Activated T-cell treated with anti-CD3 and anti-CD28 coated beads, Interleukin-2, amount 50 U/mL, for 72 hours (primary cell): ENCODE measurements around the gene TBC1D10A. TPM values are rescaled to one million over a fixed set of nuclear protein-coding genes. Genes with fewer than 3 reads are reported as not detected.
A peak's percentile ranks its signal among the peaks of the same experiment; 100 is the strongest.

Experiments
- ATAC-seq, 2 donors: fragments of 150-1000 bp; cut with Tn5 transposase; replicated peaks in 1 of 2; 2 replicates each; pipeline ENCODE4 v1.10.0; 2021; ENCODE audit warnings: moderate library complexity in 2 of 2, mild to moderate bottlenecking in 1 of 2
- DNase-seq, 2 donors: peaks; one replicate each; pipeline ENCODE4 v3.0.0; 2021 to 2022; ENCODE audit warnings: mixed read lengths in 1 of 2
- H3K27ac Mint-ChIP-seq: one replicate; pipeline ENCODE4 v1.8.0; 2022; ENCODE audit warnings: mild to moderate bottlenecking, moderate library complexity, mixed read lengths
- H3K27me3 Mint-ChIP-seq: one replicate; pipeline ENCODE4 v1.8.0; 2022; ENCODE audit warnings: low read depth, mixed read lengths
- H3K36me3 Mint-ChIP-seq, 2 donors: one replicate each; pipeline ENCODE4 v1.8.0; 2022; ENCODE audit warnings: mixed read lengths in 2 of 2, mild to moderate bottlenecking in 1 of 2; ENCODE audit not compliant: insufficient read depth in 2 of 2
- H3K4me1 Mint-ChIP-seq: one replicate; pipeline ENCODE4 v1.8.0; 2022; ENCODE audit warnings: low read depth, mixed read lengths
- H3K4me3 Mint-ChIP-seq, 2 donors: one replicate each; pipeline ENCODE4 v1.8.0; 2022; ENCODE audit warnings: mild to moderate bottlenecking in 2 of 2, mixed read lengths in 2 of 2, moderate library complexity in 2 of 2
- H3K9me3 Mint-ChIP-seq, 2 donors: one replicate each; pipeline ENCODE4 v1.8.0; 2022; ENCODE audit warnings: mixed read lengths in 2 of 2
- total RNA-seq, 2 donors: library from RNA; stranded (reverse); gene quantifications; one replicate each; pipeline ENCODE4 v1.2.3, GENCODE V29; 2022

Gene TBC1D10A
- 10 to 100 TPM; 25.6 to 30.0 TPM for total RNA-seq

GRCh38 chr22:30326706-30327362 lies at the start of gene TBC1D10A:
Gene TBC1D10A, minus strand, starts transcription at chr22:30326941. Its CDS starts 60 bp downstream, at chr22:30326881.
- H3K27ac Mint-ChIP-seq = peak within 1 kb of the TSS; percentile 92
- H3K4me3 Mint-ChIP-seq = peak within 1 kb of the TSS; percentile 90 to 97
- peaks cover 6 to 10% of the 10 kb centered on the region in 2 donors for H3K36me3 Mint-ChIP-seq
- DNase-seq = peak; percentile 94
- H3K27me3 Mint-ChIP-seq = no peaks in the 10 kb centered on the region
- ATAC-seq = peak; percentile 92 to 93
- no peaks in the 10 kb centered on the region for H3K9me3 Mint-ChIP-seq
- H3K4me1 Mint-ChIP-seq = peaks cover 54% of the 10 kb centered on the region

GRCh38 chr22:30375312-30375849 lies 48.6 kb upstream of the TBC1D10A start:
- peaks cover under 1% of the 10 kb centered on the region for H3K4me1 Mint-ChIP-seq
- H3K27me3 Mint-ChIP-seq = no peaks in the 10 kb centered on the region
- H3K9me3 Mint-ChIP-seq = no peaks in the 10 kb centered on the region
- no peak overlapping the region for H3K27ac Mint-ChIP-seq
- no peaks in the 10 kb centered on the region for H3K36me3 Mint-ChIP-seq
- ATAC-seq = no peak
- H3K4me3 Mint-ChIP-seq = no peak overlapping the region
- no peak for DNase-seq

GRCh38 chr22:30373331-30374325 lies 46.9 kb upstream of the TBC1D10A start:
- DNase-seq (no peak), ATAC-seq (no peak)
- no peaks in the 10 kb centered on the region for H3K27me3 Mint-ChIP-seq
- H3K36me3 Mint-ChIP-seq = no peaks in the 10 kb centered on the region
- H3K4me1 Mint-ChIP-seq = no peaks in the 10 kb centered on the region
- no peak overlapping the region for H3K27ac Mint-ChIP-seq
- no peak overlapping the region for H3K4me3 Mint-ChIP-seq
- no peaks in the 10 kb centered on the region for H3K9me3 Mint-ChIP-seq

GRCh38 chr22:30372915-30373314 lies 46.2 kb upstream of the TBC1D10A start:
- Mint-ChIP-seq H3K4me3 (no peak overlapping the region), H3K27ac (no peak overlapping the region), H3K27me3 (no peaks in the 10 kb centered on the region), H3K9me3 (no peaks in the 10 kb centered on the region), H3K36me3 (no peaks in the 10 kb centered on the region), H3K4me1 (no peaks in the 10 kb centered on the region)
- DNase-seq = no peak
- ATAC-seq = no peak

GRCh38 chr22:30371981-30372380 lies 45.2 kb upstream of the TBC1D10A start:
- H3K36me3 Mint-ChIP-seq = no peaks in the 10 kb centered on the region
- no peaks in the 10 kb centered on the region for H3K27me3 Mint-ChIP-seq
- ATAC-seq = no peak
- no peak overlapping the region for H3K4me3 Mint-ChIP-seq
- no peak for DNase-seq
- no peaks in the 10 kb centered on the region for H3K4me1 Mint-ChIP-seq
- no peaks in the 10 kb centered on the region for H3K9me3 Mint-ChIP-seq
- H3K27ac Mint-ChIP-seq = no peak overlapping the region

GRCh38 chr22:30371321-30371720 lies 44.6 kb upstream of the TBC1D10A start:
- no peak overlapping the region for H3K27ac Mint-ChIP-seq
- no peaks in the 10 kb centered on the region for H3K27me3 Mint-ChIP-seq
- H3K9me3 Mint-ChIP-seq = no peaks in the 10 kb centered on the region
- no peaks in the 10 kb centered on the region for H3K4me1 Mint-ChIP-seq
- DNase-seq (no peak), ATAC-seq (no peak)
- H3K4me3 Mint-ChIP-seq = no peak overlapping the region
- no peaks in the 10 kb centered on the region for H3K36me3 Mint-ChIP-seq

- H3K4me1 Mint-ChIP-seq = no peaks in the 10 kb centered on the region
- no peak overlapping the region for H3K27ac Mint-ChIP-seq
- H3K4me3 Mint-ChIP-seq = no peak overlapping the region
These were observed 44.0 kb upstream of the TBC1D10A start for GRCh38 chr22:30370641-30371230.

GRCh38 chr22:30368420-30368819 lies 41.7 kb upstream of the TBC1D10A start:
- ATAC-seq = no peak
- Mint-ChIP-seq H3K4me3 (no peak overlapping the region), H3K27me3 (no peaks in the 10 kb centered on the region), H3K4me1 (peaks cover 5% of the 10 kb centered on the region), H3K36me3 (no peaks in the 10 kb centered on the region), H3K27ac (no peak overlapping the region), H3K9me3 (no peaks in the 10 kb centered on the region)
- DNase-seq = no peak

More at GRCh38 chr22:30370641-30371230, 44.0 kb upstream of the TBC1D10A start:
- no peaks in the 10 kb centered on the region for H3K9me3 Mint-ChIP-seq
- no peak for DNase-seq
- no peak for ATAC-seq
- H3K27me3 Mint-ChIP-seq = no peaks in the 10 kb centered on the region
- H3K36me3 Mint-ChIP-seq = no peaks in the 10 kb centered on the region

GRCh38 chr22:30365891-30366290 lies 39.1 kb upstream of the TBC1D10A start:
- no peak overlapping the region for H3K27ac Mint-ChIP-seq
- no peak for ATAC-seq

GRCh38 chr22:30362651-30363281 lies 36.0 kb upstream of the TBC1D10A start:
- ATAC-seq = no peak

More at GRCh38 chr22:30365891-30366290, 39.1 kb upstream of the TBC1D10A start:
- H3K4me3 Mint-ChIP-seq = no peak overlapping the region
- no peaks in the 10 kb centered on the region for H3K9me3 Mint-ChIP-seq
- H3K4me1 Mint-ChIP-seq = peaks cover 5% of the 10 kb centered on the region
- no peaks in the 10 kb centered on the region for H3K27me3 Mint-ChIP-seq
- H3K36me3 Mint-ChIP-seq = no peaks in the 10 kb centered on the region
- DNase-seq = no peak

GRCh38 chr22:30361916-30362650 lies 35.3 kb upstream of the TBC1D10A start:
- no peaks in the 10 kb centered on the region for H3K9me3 Mint-ChIP-seq
- ATAC-seq = no peak
- H3K27me3 Mint-ChIP-seq = peaks cover 4% of the 10 kb centered on the region
- H3K4me3 Mint-ChIP-seq = no peak overlapping the region
- peaks cover 15% of the 10 kb centered on the region for H3K4me1 Mint-ChIP-seq
- H3K27ac Mint-ChIP-seq = no peak overlapping the region
- DNase-seq = no peak
- H3K36me3 Mint-ChIP-seq = no peaks in the 10 kb centered on the region

More at GRCh38 chr22:30362651-30363281, 36.0 kb upstream of the TBC1D10A start:
- Mint-ChIP-seq H3K27me3 (peaks cover 4% of the 10 kb centered on the region), H3K27ac (no peak overlapping the region), H3K4me3 (no peak overlapping the region), H3K9me3 (no peaks in the 10 kb centered on the region), H3K4me1 (peaks cover 9% of the 10 kb centered on the region), H3K36me3 (no peaks in the 10 kb centered on the region)
- DNase-seq = no peak

- peaks cover 39% of the 10 kb centered on the region for H3K4me1 Mint-ChIP-seq
- H3K4me3 Mint-ChIP-seq = peak overlapping the region in 1 of 2 donors; percentile 90
- DNase-seq = no peak
- H3K9me3 Mint-ChIP-seq = no peaks in the 10 kb centered on the region
- no peak for ATAC-seq
- H3K27ac Mint-ChIP-seq = no peak overlapping the region
- H3K36me3 Mint-ChIP-seq = peaks cover 12 to 15% of the 10 kb centered on the region in 2 donors
- H3K27me3 Mint-ChIP-seq = peaks cover 4% of the 10 kb centered on the region
These were observed 31.8 kb upstream of the TBC1D10A start for GRCh38 chr22:30358541-30358940.
